HUES48 (cell line): Measurements from ENCODE around the gene PCDHB12.
"Not testable (repeated sequence)": the region's sequence is repeated elsewhere in the genome, so short reads cannot be mapped to it uniquely, and the experiment has no call there.

Experiments used
- H3K27ac ChIP-seq: one replicate; pipeline ENCODE4 v1.7.0; 2013; ENCODE audit warnings: low read depth, low read length, inconsistent platforms
- H3K27me3 ChIP-seq: 2 replicates; pipeline ENCODE4 v1.6.1; 2013; ENCODE audit warnings: mild to moderate bottlenecking, low read length; ENCODE audit not compliant: control insufficient read depth, insufficient read depth
- H3K36me3 ChIP-seq: 2 replicates; pipeline ENCODE4 v1.6.1; 2013; ENCODE audit warnings: low read length; ENCODE audit not compliant: control insufficient read depth, insufficient read depth
- H3K4me1 ChIP-seq: 2 replicates; pipeline ENCODE4 v1.6.1; 2013; ENCODE audit warnings: mild to moderate bottlenecking, low read length; ENCODE audit not compliant: control insufficient read depth, insufficient read depth
- H3K4me3 ChIP-seq: 2 replicates; pipeline ENCODE4 v1.5.1; 2013; ENCODE audit warnings: mild to moderate bottlenecking, low read depth, low read length
- H3K9ac ChIP-seq: 2 replicates; pipeline ENCODE4 v1.6.1; 2013; ENCODE audit warnings: mild to moderate bottlenecking, low read depth, low read length, moderate library complexity
- H3K9me3 ChIP-seq: 2 replicates; pipeline ENCODE4 v1.6.1; 2013; ENCODE audit warnings: low read length; ENCODE audit not compliant: control insufficient read depth, insufficient read depth

The PCDHB12 gene

GRCh38 chr5:141236516-141237313 is 28.2 kb downstream of the PCDHB12 start:
- H3K9me3 ChIP-seq, result peaks cover 46% of the 10 kb centered on the region

GRCh38 chr5:141241496-141241895 is 33.0 kb downstream of the PCDHB12 start:
- H3K4me3 ChIP-seq, result no peak overlapping the region
- no peaks in the 10 kb centered on the region for H3K36me3 ChIP-seq
- H3K27me3 ChIP-seq, result no peaks in the 10 kb centered on the region
- H3K27ac ChIP-seq, result no peak overlapping the region
- no peak overlapping the region for H3K9ac ChIP-seq
- H3K4me1 ChIP-seq, result no peaks in the 10 kb centered on the region
- peaks cover 61% of the 10 kb centered on the region for H3K9me3 ChIP-seq

More at GRCh38 chr5:141236516-141237313, 28.2 kb downstream of the PCDHB12 start:
- Histone ChIP-seq H3K27ac (no peak overlapping the region), H3K4me1 (no peaks in the 10 kb centered on the region), H3K27me3 (peaks cover 4% of the 10 kb centered on the region; the same call in 1 of the 2 replicates), H3K36me3 (no peaks in the 10 kb centered on the region), H3K9ac (no peak overlapping the region), H3K4me3 (no peak overlapping the region)

GRCh38 chr5:141245250-141245717 is 36.8 kb downstream of the PCDHB12 start, which contains the start of gene PCDHB15:
TSS of gene PCDHB15 (plus strand) at chr5:141245395. CDS start at chr5:141245579, 184 bp downstream.
- Histone ChIP-seq H3K9me3 (peaks cover 55% of the 10 kb centered on the region), H3K9ac (no peak within 1 kb of the TSS), H3K27me3 (no peaks in the 10 kb centered on the region), H3K27ac (no peak within 1 kb of the TSS), H3K36me3 (no peaks in the 10 kb centered on the region), H3K4me3 (peak within 1 kb of the TSS; percentile 49), H3K4me1 (no peaks in the 10 kb centered on the region)

- not testable (repeated sequence) for H3K36me3 ChIP-seq, H3K27ac ChIP-seq, H3K9ac ChIP-seq, H3K4me3 ChIP-seq, H3K27me3 ChIP-seq, H3K4me1 ChIP-seq
- peaks cover 62% of the 10 kb centered on the region for H3K9me3 ChIP-seq
Observed at GRCh38 chr5:141246971-141247370, 38.5 kb downstream of the PCDHB12 start.

- H3K27me3 ChIP-seq, H3K36me3 ChIP-seq, H3K9ac ChIP-seq, H3K4me1 ChIP-seq, H3K4me3 ChIP-seq, H3K27ac ChIP-seq: not testable (repeated sequence)
- H3K9me3 ChIP-seq, result peaks cover 62% of the 10 kb centered on the region
Observed at GRCh38 chr5:141247434-141247833, 38.9 kb downstream of the PCDHB12 start.

GRCh38 chr5:141250576-141250975 is 42.1 kb downstream of the PCDHB12 start:
- H3K9me3 ChIP-seq, result peaks cover 81% of the 10 kb centered on the region
- no peaks in the 10 kb centered on the region for H3K27me3 ChIP-seq
- no peak overlapping the region for H3K9ac ChIP-seq
- no peaks in the 10 kb centered on the region for H3K36me3 ChIP-seq
- H3K4me1 ChIP-seq, result no peaks in the 10 kb centered on the region
- H3K27ac ChIP-seq, result no peak overlapping the region
- no peak overlapping the region for H3K4me3 ChIP-seq

GRCh38 chr5:141258464-141258863 is 49.9 kb downstream of the PCDHB12 start:
- Histone ChIP-seq H3K9me3 (peaks cover 89% of the 10 kb centered on the region), H3K27ac (no peak overlapping the region), H3K36me3 (no peaks in the 10 kb centered on the region), H3K4me1 (no peaks in the 10 kb centered on the region), H3K4me3 (no peak overlapping the region), H3K27me3 (no peaks in the 10 kb centered on the region), H3K9ac (no peak overlapping the region)

GRCh38 chr5:141258948-141259347 is 50.4 kb downstream of the PCDHB12 start:
- no peak overlapping the region for H3K9ac ChIP-seq
- no peak overlapping the region for H3K27ac ChIP-seq
- no peak overlapping the region for H3K4me3 ChIP-seq
- H3K9me3 ChIP-seq, result peaks cover 89% of the 10 kb centered on the region
- H3K4me1 ChIP-seq, result no peaks in the 10 kb centered on the region
- no peaks in the 10 kb centered on the region for H3K36me3 ChIP-seq
- H3K27me3 ChIP-seq, result no peaks in the 10 kb centered on the region

- no peak overlapping the region for H3K9ac ChIP-seq
- H3K36me3 ChIP-seq, result no peaks in the 10 kb centered on the region
- H3K4me1 ChIP-seq, result no peaks in the 10 kb centered on the region
- no peak overlapping the region for H3K4me3 ChIP-seq
- H3K27ac ChIP-seq, result no peak overlapping the region
- peaks cover 85% of the 10 kb centered on the region for H3K9me3 ChIP-seq
- H3K27me3 ChIP-seq, result no peaks in the 10 kb centered on the region
Observed at GRCh38 chr5:141260458-141261237, 52.1 kb downstream of the PCDHB12 start.

GRCh38 chr5:141261238-141261546 is 52.7 kb downstream of the PCDHB12 start:
- no peaks in the 10 kb centered on the region for H3K27me3 ChIP-seq
- H3K27ac ChIP-seq, result no peak overlapping the region
- H3K9ac ChIP-seq, result no peak overlapping the region
- no peak overlapping the region for H3K4me3 ChIP-seq
- no peaks in the 10 kb centered on the region for H3K4me1 ChIP-seq
- peaks cover 86% of the 10 kb centered on the region for H3K9me3 ChIP-seq
- H3K36me3 ChIP-seq, result no peaks in the 10 kb centered on the region
